DMS153 (cell line): ENCODE results near the gene CTPS1.

ENCODE experiments used
- DNase-seq: peaks from one replicate; lab custom pipeline; 2025; lab: John Stamatoyannopoulos, UW

Gene CTPS1

GRCh38 chr1:40969445-40969844, 10.1 kb upstream of the CTPS1 start:
- DNase-seq: no peak

- DNase-seq: no peak
Observed at GRCh38 chr1:40971966-40972365, 7.5 kb upstream of the CTPS1 start.

- DNase-seq: no peak
Observed at GRCh38 chr1:40973912-40974311, 5.6 kb upstream of the CTPS1 start.

GRCh38 chr1:40974945-40975344, 4.6 kb upstream of the CTPS1 start:
- DNase-seq: no peak

GRCh38 chr1:40976952-40977690, 2.4 kb upstream of the CTPS1 start:
- no peak for DNase-seq

- no peak for DNase-seq
Observed at GRCh38 chr1:40977716-40978115, 1.8 kb upstream of the CTPS1 start.

- DNase-seq: no peak
Observed at GRCh38 chr1:40978886-40979240, 633 bp upstream of the CTPS1 start.

GRCh38 chr1:40980068-40980452, 564 bp downstream of the CTPS1 start:
- no peak for DNase-seq

- DNase-seq: no peak
Observed at GRCh38 chr1:40980453-40981121, 1.1 kb downstream of the CTPS1 start.

- no peak for DNase-seq
Observed at GRCh38 chr1:40981691-40982448, 2.4 kb downstream of the CTPS1 start.

- DNase-seq: no peak
Observed at GRCh38 chr1:40982721-40983120, 3.2 kb downstream of the CTPS1 start.

GRCh38 chr1:40983286-40983685, 3.8 kb downstream of the CTPS1 start:
- DNase-seq: no peak

- no peak for DNase-seq
Observed at GRCh38 chr1:40984066-40984465, 4.6 kb downstream of the CTPS1 start.

GRCh38 chr1:40984531-40984930, 5.0 kb downstream of the CTPS1 start:
- DNase-seq: no peak

GRCh38 chr1:40985161-40985560, 5.7 kb downstream of the CTPS1 start:
- DNase-seq: no peak

GRCh38 chr1:40985875-40986274, 6.4 kb downstream of the CTPS1 start:
- DNase-seq: no peak

GRCh38 chr1:40986328-40986783, 6.9 kb downstream of the CTPS1 start:
- DNase-seq: no peak

- DNase-seq: no peak
Observed at GRCh38 chr1:40986956-40987355, 7.5 kb downstream of the CTPS1 start.

- no peak for DNase-seq
Observed at GRCh38 chr1:40987439-40988276, 8.2 kb downstream of the CTPS1 start.

- DNase-seq: no peak
Observed at GRCh38 chr1:40988280-40988679, 8.8 kb downstream of the CTPS1 start.

- DNase-seq: no peak
Observed at GRCh38 chr1:40989066-40989465, 9.6 kb downstream of the CTPS1 start.

GRCh38 chr1:40997096-40997495, 17.6 kb downstream of the CTPS1 start:
- DNase-seq: no peak
